HEK293 (cell line): Measurements from ENCODE around the gene KIR2DL4.
"Not testable (repeated sequence)": the region's sequence is repeated elsewhere in the genome, so short reads cannot be mapped to it uniquely, and the experiment has no call there.

Source experiments
- CTCF ChIA-PET: fragments of 350-600 bp; formaldehyde crosslinking; extraction: SDS; loops from one replicate; lab custom pipeline; 2021; ENCODE audit warnings: antibody characterized with exemption; lab: Yijun Ruan, JAX
- POLR2A ChIA-PET: fragments of 300-600 bp; formaldehyde crosslinking; extraction: SDS; loops from one replicate; lab custom pipeline; 2020; ENCODE audit warnings: antibody characterized with exemption, inconsistent platforms; lab: Yijun Ruan, JAX
- H3K27ac ChIP-seq: fragments of 200-500 bp; sonication (Bioruptor generic); 2 replicates; pipeline ENCODE4 v1.5.1; 2014; ENCODE audit warnings: low read depth, low read length, control low read depth, inconsistent platforms; ENCODE audit errors: extremely low read depth
- H3K36me3 ChIP-seq, 2 experiments: fragments of 200-500 bp in 1 of 2; sonication (Bioruptor generic) in 1 of 2; 1 replicate in 1 of 2; 2 replicates in 1 of 2; pipeline ENCODE4 v1.5.1; 2014 to 2017; ENCODE audit warnings: inconsistent platforms in 2 of 2, low read length in 2 of 2; ENCODE audit not compliant: control insufficient read depth in 2 of 2, insufficient read depth in 1 of 2
- H3K4me1 ChIP-seq: fragments of 200-500 bp; sonication (Bioruptor generic); 2 replicates; pipeline ENCODE4 v1.5.1; 2014; ENCODE audit warnings: mild to moderate bottlenecking, low read length, inconsistent platforms; ENCODE audit not compliant: control insufficient read depth, insufficient read depth
- H3K4me3 ChIP-seq: 2 replicates; pipeline ENCODE4 v1.5.1; 2011; ENCODE audit warnings: low read depth, mild to moderate bottlenecking, control low read depth, low read length, moderate library complexity
- H3K9me3 ChIP-seq: fragments of 200-500 bp; sonication (Bioruptor generic); 2 replicates; pipeline ENCODE4 v1.5.1; 2014; ENCODE audit warnings: low read depth, low read length, inconsistent platforms; ENCODE audit not compliant: control insufficient read depth, insufficient read depth
- EGR2 ChIP-seq: fragments of 450-650 bp; formaldehyde crosslinking; IDR thresholded peaks from 2 replicates; pipeline ENCODE4 v1.5.1; 2016; ENCODE audit warnings: low read depth, missing biosample characterization, missing genetic modification characterization
- GLIS2 ChIP-seq: fragments of 450-650 bp; formaldehyde crosslinking; IDR thresholded peaks from 2 replicates; pipeline ENCODE4 v1.5.1; 2016; ENCODE audit warnings: missing biosample characterization, missing genetic modification characterization
- KLF8 ChIP-seq: fragments of 450-650 bp; formaldehyde crosslinking; IDR thresholded peaks from 2 replicates; pipeline ENCODE4 v1.5.1; 2016; ENCODE audit warnings: missing biosample characterization, missing genetic modification characterization
- PRDM1 ChIP-seq: fragments of 450-650 bp; formaldehyde crosslinking; IDR thresholded peaks from 2 replicates; pipeline ENCODE4; 2016; ENCODE audit warnings: missing biosample characterization, missing genetic modification characterization
- SCRT1 ChIP-seq: fragments of 450-650 bp; formaldehyde crosslinking; IDR thresholded peaks from 2 replicates; pipeline ENCODE4 v1.5.1; 2016; ENCODE audit warnings: missing biosample characterization, missing genetic modification characterization, borderline replicate concordance
- ZBTB8A ChIP-seq: fragments of 450-650 bp; formaldehyde crosslinking; IDR thresholded peaks from 2 replicates; pipeline ENCODE4 v1.5.1; 2016; ENCODE audit warnings: missing biosample characterization, missing genetic modification characterization
- ZNF121 ChIP-seq: fragments of 450-650 bp; formaldehyde crosslinking; IDR thresholded peaks from 2 replicates; pipeline ENCODE4 v1.5.1; 2016; ENCODE audit warnings: missing biosample characterization, missing genetic modification characterization
- ZNF133 ChIP-seq: fragments of 450-650 bp; formaldehyde crosslinking; IDR thresholded peaks from 2 replicates; pipeline ENCODE4 v1.5.1; 2016; ENCODE audit warnings: missing biosample characterization, missing genetic modification characterization
- ZNF221 ChIP-seq: fragments of 450-650 bp; formaldehyde crosslinking; IDR thresholded peaks from 2 replicates; pipeline ENCODE4 v1.5.1; 2017; ENCODE audit warnings: missing biosample characterization, missing genetic modification characterization, borderline replicate concordance
- ZNF341 ChIP-seq: fragments of 450-650 bp; formaldehyde crosslinking; IDR thresholded peaks from 2 replicates; pipeline ENCODE4; 2016; ENCODE audit warnings: low read depth, missing biosample characterization, missing genetic modification characterization
- ZNF423 ChIP-seq: fragments of 450-650 bp; formaldehyde crosslinking; IDR thresholded peaks from 2 replicates; pipeline ENCODE4 v1.5.1; 2016; ENCODE audit warnings: missing biosample characterization, missing genetic modification characterization
- ZNF514 ChIP-seq: fragments of 450-650 bp; formaldehyde crosslinking; IDR thresholded peaks from 2 replicates; pipeline ENCODE4 v1.5.1; 2016; ENCODE audit warnings: missing biosample characterization, missing genetic modification characterization
- ZNF561 ChIP-seq: fragments of 450-650 bp; IDR thresholded peaks from 2 replicates; pipeline ENCODE4 v1.5.1; 2018; ENCODE audit warnings: missing biosample characterization, missing genetic modification characterization, borderline replicate concordance
- ZNF585B ChIP-seq: fragments of 450-650 bp; formaldehyde crosslinking; IDR thresholded peaks from 2 replicates; pipeline ENCODE4 v1.5.1; 2016; ENCODE audit warnings: missing biosample characterization, missing genetic modification characterization
- ZNF596 ChIP-seq: fragments of 450-650 bp; IDR thresholded peaks from 2 replicates; pipeline ENCODE4 v1.5.0; 2018; ENCODE audit warnings: missing biosample characterization, mild to moderate bottlenecking, missing genetic modification characterization, moderate library complexity
- ZNF707 ChIP-seq: fragments of 450-650 bp; formaldehyde crosslinking; IDR thresholded peaks from 2 replicates; pipeline ENCODE4 v1.5.1; 2016; ENCODE audit warnings: missing biosample characterization, missing genetic modification characterization
- ZNF830 ChIP-seq: fragments of 450-650 bp; IDR thresholded peaks from 2 replicates; pipeline ENCODE4 v1.5.0; 2018; ENCODE audit warnings: missing biosample characterization, missing genetic modification characterization, low read depth, mild to moderate bottlenecking, moderate library complexity
- ZSCAN5A ChIP-seq: fragments of 450-650 bp; formaldehyde crosslinking; IDR thresholded peaks from 2 replicates; pipeline ENCODE4 v1.5.1; 2016; ENCODE audit warnings: missing biosample characterization, missing genetic modification characterization
- TF ChIP-seq, protein P1 (sequence below): fragments of 450-650 bp; formaldehyde crosslinking; IDR thresholded peaks from 2 replicates; pipeline ENCODE4 v1.5.1; 2017; ENCODE audit warnings: missing biosample characterization, missing genetic modification characterization
- TF ChIP-seq, protein P2 (sequence below): fragments of 450-650 bp; formaldehyde crosslinking; IDR thresholded peaks from 2 replicates; pipeline ENCODE4 v1.5.1; 2016; ENCODE audit warnings: missing biosample characterization, missing genetic modification characterization, low read depth

Gene KIR2DL4

DNA sequence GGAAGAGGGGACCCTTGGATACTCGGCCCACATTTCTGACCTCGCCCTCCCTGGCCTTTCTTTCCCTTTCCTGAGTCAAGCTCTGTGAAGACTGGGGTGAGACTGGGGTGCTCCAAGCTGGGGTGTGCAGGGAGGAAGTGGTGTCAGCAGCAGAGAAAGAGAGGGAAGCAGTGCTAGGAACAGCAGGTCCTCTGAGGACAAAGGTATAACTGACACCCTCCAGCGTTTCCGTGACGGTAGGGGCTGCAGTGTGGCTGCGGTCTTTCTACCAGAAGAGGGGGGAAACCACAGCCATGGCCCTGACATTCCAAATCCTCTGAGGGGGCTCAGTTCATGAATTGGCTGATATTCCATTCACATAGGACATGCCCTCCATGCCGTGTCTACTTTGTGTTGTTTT is 47.9 kb downstream of the KIR2DL4 start:
- TF ChIP-seq ZNF561 (tag by site-specific recombination): no peak
- no peak for TF ChIP-seq ZNF221 (tag by site-specific recombination)
- TF ChIP-seq, protein P1, sequence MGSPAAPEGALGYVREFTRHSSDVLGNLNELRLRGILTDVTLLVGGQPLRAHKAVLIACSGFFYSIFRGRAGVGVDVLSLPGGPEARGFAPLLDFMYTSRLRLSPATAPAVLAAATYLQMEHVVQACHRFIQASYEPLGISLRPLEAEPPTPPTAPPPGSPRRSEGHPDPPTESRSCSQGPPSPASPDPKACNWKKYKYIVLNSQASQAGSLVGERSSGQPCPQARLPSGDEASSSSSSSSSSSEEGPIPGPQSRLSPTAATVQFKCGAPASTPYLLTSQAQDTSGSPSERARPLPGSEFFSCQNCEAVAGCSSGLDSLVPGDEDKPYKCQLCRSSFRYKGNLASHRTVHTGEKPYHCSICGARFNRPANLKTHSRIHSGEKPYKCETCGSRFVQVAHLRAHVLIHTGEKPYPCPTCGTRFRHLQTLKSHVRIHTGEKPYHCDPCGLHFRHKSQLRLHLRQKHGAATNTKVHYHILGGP (tag by site-specific recombination): no peak
- TF ChIP-seq ZNF514: no peak
- no peak for TF ChIP-seq SCRT1 (tag by site-specific recombination)
- TF ChIP-seq ZNF830 (tag by site-specific recombination): no peak
- TF ChIP-seq KLF8: no peak
- no peak for TF ChIP-seq ZNF133 (tag by site-specific recombination)
- no peak for TF ChIP-seq PRDM1
- TF ChIP-seq ZBTB8A (tag by site-specific recombination): no peak
- TF ChIP-seq, protein P2, sequence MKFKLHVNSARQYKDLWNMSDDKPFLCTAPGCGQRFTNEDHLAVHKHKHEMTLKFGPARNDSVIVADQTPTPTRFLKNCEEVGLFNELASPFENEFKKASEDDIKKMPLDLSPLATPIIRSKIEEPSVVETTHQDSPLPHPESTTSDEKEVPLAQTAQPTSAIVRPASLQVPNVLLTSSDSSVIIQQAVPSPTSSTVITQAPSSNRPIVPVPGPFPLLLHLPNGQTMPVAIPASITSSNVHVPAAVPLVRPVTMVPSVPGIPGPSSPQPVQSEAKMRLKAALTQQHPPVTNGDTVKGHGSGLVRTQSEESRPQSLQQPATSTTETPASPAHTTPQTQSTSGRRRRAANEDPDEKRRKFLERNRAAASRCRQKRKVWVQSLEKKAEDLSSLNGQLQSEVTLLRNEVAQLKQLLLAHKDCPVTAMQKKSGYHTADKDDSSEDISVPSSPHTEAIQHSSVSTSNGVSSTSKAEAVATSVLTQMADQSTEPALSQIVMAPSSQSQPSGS (tag by site-specific recombination): no peak
- TF ChIP-seq ZNF707 (tag by site-specific recombination): no peak
- TF ChIP-seq EGR2 (tag by site-specific recombination): no peak
- TF ChIP-seq ZNF341 (tag by site-specific recombination): no peak
- no peak for TF ChIP-seq GLIS2
- TF ChIP-seq ZNF585B (tag by site-specific recombination): no peak
- no peak for TF ChIP-seq ZSCAN5A (tag by site-specific recombination)
- TF ChIP-seq ZNF121 (tag by site-specific recombination): no peak
- no peak for TF ChIP-seq ZNF423 (tag by site-specific recombination)
- no peak for TF ChIP-seq ZNF596 (tag by site-specific recombination)
- TF ChIP-seq, all 188 proteins: peak for 0
- ChIA-PET POLR2A (no interaction called here), CTCF (no interaction called here)
- Histone ChIP-seq H3K9me3 (no peaks in the 10 kb centered on the region; the same call in 1 of the 2 replicates), H3K4me1 (no peaks in the 10 kb centered on the region), H3K27ac (no peak overlapping the region), H3K4me3 (no peak overlapping the region), H3K36me3 (no peaks in the 10 kb centered on the region)

- H3K9me3 ChIP-seq, H3K4me3 ChIP-seq, H3K27ac ChIP-seq, POLR2A ChIA-PET, CTCF ChIA-PET, H3K36me3 ChIP-seq, H3K4me1 ChIP-seq: not testable (repeated sequence)
Measured at GRCh38 chr19:54855241-54855640, 51.8 kb downstream of the KIR2DL4 start.

DNA sequence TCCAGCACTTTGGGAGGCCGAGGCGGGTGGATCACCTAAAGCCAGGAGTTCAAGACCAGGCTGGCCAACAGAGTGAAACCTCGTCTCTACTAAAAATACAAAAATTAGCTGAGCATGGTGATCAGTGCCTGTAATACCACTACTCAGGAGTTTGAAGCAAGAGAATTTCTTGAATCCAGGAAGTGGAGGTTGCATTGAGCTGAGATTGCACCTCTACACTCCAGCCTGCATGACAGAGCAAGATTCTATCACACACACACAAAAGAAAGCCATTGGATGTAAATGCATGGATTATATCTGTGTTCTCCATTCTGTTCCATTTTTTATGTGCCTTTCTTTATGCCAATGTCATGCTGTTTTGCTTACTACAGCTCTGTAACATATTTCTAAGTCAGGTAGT is 55.1 kb downstream of the KIR2DL4 start:
- POLR2A ChIA-PET, H3K27ac ChIP-seq: not testable (repeated sequence)
- CTCF ChIA-PET: interaction anchor here (0.6 kb wide), 1 partner anchor 31 kb away, joined by 3 read pairs; no protein-coding TSS in a partner anchor

DNA sequence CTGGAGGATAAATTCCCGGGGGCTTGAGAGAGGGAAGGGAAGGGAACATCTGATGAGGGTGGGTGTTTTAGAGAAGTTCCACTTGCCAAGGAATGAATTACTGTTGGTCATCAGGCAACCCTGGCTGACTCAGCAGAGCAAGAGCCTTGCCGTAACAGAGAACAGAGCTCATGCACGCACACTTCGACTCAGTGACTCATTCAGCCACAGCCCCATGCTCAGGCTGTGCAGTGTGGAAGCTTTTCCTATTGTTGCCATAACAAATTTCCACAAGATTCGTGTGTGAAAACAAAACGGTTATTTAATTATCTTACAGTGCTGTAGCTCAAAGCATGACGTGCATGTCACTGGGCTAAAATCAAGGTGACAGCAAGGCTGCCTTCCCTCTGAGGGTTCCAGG is 56.0 kb downstream of the KIR2DL4 start:
- POLR2A ChIA-PET, H3K4me3 ChIP-seq, H3K9me3 ChIP-seq, H3K4me1 ChIP-seq, H3K36me3 ChIP-seq, H3K27ac ChIP-seq: not testable (repeated sequence)
- CTCF ChIA-PET: interaction anchor here (0.6 kb wide), 1 partner anchor 30 kb away, joined by 3 read pairs; no protein-coding TSS in a partner anchor

More for the DNA sequence above, 55.1 kb downstream of the KIR2DL4 start:
- H3K4me1 ChIP-seq, H3K4me3 ChIP-seq, H3K9me3 ChIP-seq, H3K36me3 ChIP-seq: not testable (repeated sequence)

GRCh38 chr19:54863459-54863858 is 60.0 kb downstream of the KIR2DL4 start:
- H3K4me3 ChIP-seq, CTCF ChIA-PET, POLR2A ChIA-PET, H3K27ac ChIP-seq, H3K9me3 ChIP-seq, H3K4me1 ChIP-seq, H3K36me3 ChIP-seq: not testable (repeated sequence)
